ENCODE data around the gene TCP1.
A peak's percentile ranks its signal among the peaks of the same experiment; 100 is the strongest.
"Not testable (repeated sequence)": the region's sequence is repeated elsewhere in the genome, so short reads cannot be mapped to it uniquely, and the experiment has no call there.

Gene TCP1

GRCh38 chr6:159817951-159818739, 28.7 kb upstream of the TCP1 start:
- no peak for DNase-seq (ENCODE audit: insufficient read length, low spot score)
- FAIRE-seq: no peak

DNA sequence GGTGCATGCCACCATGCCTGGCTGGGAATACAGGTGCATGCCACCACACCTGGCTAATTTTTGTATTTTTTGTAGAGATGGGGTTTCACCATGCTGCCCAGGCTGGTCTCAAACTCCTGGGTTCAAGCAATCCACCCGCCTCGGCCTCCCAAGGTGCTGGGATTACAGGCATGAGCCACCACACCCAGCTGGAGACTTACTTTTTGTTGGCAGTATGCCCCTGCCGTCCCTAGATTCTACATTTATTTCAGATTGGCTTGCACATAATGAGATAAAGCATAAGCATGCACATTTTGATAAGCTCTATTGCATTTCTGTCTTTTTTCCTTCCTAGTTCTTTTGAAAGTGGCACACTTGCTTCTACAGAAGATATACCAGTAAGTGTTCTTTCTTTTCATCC, 27.4 kb upstream of the TCP1 start:
- FAIRE-seq; DNase-seq (ENCODE audit: insufficient read length, low spot score): not testable (repeated sequence)

DNA sequence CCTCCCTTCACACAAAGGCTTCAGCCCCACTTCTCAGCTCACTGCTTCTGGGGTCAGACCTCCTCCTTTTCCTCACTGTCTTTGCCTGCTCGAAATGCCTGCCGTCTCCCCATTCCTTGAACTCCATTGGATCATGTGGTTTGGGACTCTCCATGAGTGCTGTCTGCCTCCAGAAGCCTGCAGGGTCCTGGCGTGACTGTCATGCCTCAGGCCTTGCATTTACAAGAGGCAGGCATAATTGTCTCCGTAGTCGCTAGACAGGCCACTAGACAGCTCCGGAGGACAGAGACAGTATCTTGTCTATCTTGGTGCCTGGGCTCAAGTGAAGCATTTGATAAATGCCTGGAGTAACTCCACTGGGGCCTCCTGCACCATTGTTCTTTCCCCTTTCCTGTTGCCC, 26.0 kb upstream of the TCP1 start:
- FAIRE-seq: no peak
- no peak for DNase-seq (ENCODE audit: insufficient read length, low spot score)

DNA sequence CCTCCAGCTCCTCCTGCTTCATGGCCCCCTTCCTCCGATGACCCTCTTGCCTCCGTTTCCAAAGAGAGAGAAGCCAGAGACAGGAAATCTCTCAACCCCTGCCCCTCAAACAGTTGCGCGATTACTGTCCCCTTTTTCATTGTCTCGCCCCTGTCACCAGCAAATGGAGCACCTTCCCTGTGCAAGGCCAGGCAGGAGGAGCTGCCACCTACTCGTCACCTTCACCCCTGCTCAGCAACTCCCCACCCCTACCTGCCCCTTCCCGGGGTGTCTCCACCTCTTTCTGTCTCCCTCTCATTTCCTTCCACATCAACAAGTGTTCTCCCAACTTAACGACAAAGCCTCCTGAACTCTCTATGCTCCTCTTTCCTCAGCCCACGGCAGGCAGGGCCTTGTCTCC, 24.4 kb upstream of the TCP1 start:
- DNase-seq (ENCODE audit: insufficient read length, low spot score) (no peak), FAIRE-seq (no peak)

DNA sequence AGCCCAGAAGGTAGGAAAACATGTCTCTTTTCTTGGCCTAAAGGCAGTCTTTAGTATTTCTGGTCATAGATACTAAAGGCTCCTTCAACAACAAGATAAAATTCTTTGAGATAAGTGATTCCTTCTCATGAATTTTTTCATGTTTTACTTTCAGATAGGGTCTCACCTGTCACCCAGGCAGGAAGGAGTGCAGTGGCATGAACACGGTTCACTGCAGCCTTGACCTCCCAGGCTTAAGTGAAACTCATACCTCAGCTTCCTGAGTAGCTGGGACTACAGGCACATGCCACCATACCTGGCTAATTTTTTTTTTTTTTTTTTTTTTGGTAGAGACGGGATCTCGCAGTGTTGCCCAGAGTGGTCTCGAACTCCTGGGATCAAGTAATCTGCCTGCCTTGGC, 19.7 kb upstream of the TCP1 start:
- DNase-seq (ENCODE audit: insufficient read length, low spot score) (no peak), FAIRE-seq (no peak)

GRCh38 chr6:159808647-159809046, 19.2 kb upstream of the TCP1 start:
- FAIRE-seq (no peak), DNase-seq (ENCODE audit: insufficient read length, low spot score) (no peak)

- DNase-seq (ENCODE audit: insufficient read length, low spot score) (no peak), FAIRE-seq (no peak)
Measured at GRCh38 chr6:159807150-159807858, 17.9 kb upstream of the TCP1 start.

GRCh38 chr6:159806021-159806458, 16.6 kb upstream of the TCP1 start:
- DNase-seq (ENCODE audit: insufficient read length, low spot score) (no peak), FAIRE-seq (no peak)

- FAIRE-seq (no peak), DNase-seq (ENCODE audit: insufficient read length, low spot score) (no peak)
Measured at GRCh38 chr6:159805440-159806020, 16.1 kb upstream of the TCP1 start.

- DNase-seq (ENCODE audit: insufficient read length, low spot score) (no peak), FAIRE-seq (no peak)
Measured at GRCh38 chr6:159804504-159804903, 15.1 kb upstream of the TCP1 start.

- DNase-seq (ENCODE audit: insufficient read length, low spot score): no peak
- no peak for FAIRE-seq
Measured at GRCh38 chr6:159801935-159802334, 12.5 kb upstream of the TCP1 start.

DNA sequence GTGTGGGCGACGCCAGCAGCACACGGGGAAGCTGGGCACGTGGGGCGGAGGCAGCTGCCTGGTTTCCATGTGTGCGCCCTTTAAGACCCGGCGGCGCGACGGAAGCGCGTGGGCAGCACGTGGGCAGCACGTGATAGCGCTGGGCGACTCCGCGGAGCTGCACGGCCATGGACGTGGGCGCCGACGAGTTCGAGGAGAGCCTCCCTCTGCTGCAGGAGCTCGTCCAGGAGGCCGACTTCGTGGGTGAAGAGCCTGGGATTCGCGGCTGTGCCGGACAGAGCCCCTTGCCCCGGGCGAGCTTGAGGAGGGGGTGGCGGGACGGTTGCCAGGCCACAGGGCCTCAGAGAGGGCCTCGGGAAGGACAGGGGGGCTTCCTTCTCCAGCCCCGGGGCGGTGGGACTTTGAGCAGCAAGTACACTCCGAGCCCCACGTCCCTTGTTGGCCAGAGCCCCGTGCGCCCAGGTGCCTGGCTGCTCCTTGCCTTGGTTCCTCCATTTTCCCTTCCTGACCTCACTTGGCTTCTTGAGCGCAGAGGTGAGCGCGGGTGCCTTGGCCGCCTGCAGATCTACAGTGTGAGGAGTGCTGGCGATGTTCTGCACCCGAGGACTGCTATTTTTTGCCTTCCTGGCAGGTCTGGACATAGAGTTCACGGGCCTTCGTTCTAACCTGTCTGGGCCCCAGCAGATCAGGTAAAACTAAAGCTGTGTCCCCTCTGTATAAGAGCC, 10.9 kb upstream of the TCP1 start, which contains the start of gene PNLDC1:
Gene PNLDC1, plus strand, starts transcription at position 136 of the 725 bp plus-strand sequence. Its CDS starts 32 bp downstream, at position 168.
- DNase-seq (ENCODE audit: insufficient read length, low spot score) (no peak), FAIRE-seq (no peak)

DNA sequence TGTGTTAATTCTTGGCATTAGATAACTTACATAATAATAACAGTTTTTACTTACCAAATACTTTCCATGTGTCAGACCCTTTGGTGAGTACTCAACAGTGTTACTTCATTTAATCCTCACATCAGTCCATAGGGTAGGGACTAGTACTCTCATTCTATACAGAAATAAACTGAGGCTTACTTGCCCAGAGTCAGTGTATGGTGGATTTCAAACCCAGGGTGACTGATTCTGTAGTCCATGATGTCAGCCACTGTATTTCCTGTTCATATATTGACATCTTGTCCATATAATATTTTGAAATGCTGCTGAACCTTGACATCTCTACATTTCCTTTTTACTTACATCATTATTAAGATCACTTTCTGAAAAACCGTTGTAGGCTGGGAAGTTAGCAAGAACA, 8.2 kb upstream of the TCP1 start:
- no peak for FAIRE-seq
- no peak for DNase-seq (ENCODE audit: insufficient read length, low spot score)

GRCh38 chr6:159794976-159795375, 5.6 kb upstream of the TCP1 start:
- FAIRE-seq; DNase-seq (ENCODE audit: insufficient read length, low spot score): not testable (repeated sequence)

DNA sequence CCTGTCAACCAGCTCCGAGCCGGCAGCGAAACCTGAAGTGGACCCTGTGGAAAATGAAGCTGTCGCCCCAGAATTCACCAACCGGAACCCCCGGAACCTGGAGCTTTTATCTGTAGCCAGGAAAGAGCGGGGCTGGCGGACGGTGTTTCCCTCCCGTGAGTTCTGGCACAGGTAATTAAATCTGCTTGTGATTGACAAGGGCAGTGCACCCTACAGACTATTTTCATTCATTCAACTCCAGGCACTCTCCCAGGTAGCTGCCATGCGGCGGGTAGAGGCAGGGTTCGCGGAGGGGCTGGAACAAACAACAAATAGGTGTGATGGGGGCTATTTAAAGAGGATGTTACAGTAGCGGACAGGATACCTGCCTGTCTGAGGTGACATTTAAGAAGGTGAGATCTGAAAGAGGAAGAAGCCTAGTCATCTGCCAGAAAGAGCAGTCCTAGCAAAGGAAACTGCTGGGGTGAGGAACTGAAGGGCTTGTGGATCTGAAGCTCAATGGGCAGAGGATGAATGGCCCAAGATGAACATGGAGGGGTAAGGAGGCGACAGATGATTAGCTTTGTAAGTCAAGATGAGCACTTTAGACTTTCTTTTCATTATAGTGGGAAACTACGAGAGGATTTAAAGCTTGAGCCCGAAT, 1.7 kb upstream of the TCP1 start:
- DNase-seq (ENCODE audit: insufficient read length, low spot score) (no peak), FAIRE-seq (no peak)

- no peak for FAIRE-seq
- DNase-seq (ENCODE audit: insufficient read length, low spot score): peak; percentile 93
Measured at GRCh38 chr6:159790149-159790955, 950 bp upstream of the TCP1 start, which contains the start of gene MRPL18. TSS of gene MRPL18 (plus strand) at chr6:159790467. CDS start at chr6:159790588, 121 bp downstream.

DNA sequence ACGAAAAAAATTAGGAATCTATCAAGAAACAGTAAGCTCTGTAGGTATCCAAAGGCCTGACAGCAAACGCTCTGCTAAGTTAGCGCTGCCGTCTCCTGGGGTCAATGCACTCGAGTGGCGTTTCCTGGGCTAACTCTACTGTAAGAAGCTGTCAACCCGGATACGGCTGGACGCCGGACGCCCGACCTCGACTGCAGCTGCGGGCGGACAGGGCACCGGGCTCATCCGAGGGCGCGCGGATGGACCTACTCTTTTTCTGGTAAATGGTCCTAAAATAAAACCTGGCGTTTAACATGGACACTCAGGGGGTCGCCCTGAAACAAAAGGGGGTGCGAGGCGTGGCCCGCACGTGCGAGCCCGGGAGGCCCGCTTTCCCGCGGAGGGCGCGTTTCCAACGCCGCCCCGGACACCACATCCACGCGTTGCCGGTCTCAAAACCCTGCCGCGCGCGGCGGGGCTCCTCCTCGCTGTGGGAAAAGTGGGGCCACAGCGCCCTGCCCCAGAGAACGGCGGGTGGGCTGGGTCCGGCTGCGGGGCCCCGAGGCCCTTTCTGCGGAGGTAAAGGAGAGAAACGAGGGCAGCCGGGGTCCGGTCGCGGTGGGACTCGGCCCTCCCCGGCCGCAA, 537 bp downstream of the TCP1 start:
- FAIRE-seq: no peak

DNA sequence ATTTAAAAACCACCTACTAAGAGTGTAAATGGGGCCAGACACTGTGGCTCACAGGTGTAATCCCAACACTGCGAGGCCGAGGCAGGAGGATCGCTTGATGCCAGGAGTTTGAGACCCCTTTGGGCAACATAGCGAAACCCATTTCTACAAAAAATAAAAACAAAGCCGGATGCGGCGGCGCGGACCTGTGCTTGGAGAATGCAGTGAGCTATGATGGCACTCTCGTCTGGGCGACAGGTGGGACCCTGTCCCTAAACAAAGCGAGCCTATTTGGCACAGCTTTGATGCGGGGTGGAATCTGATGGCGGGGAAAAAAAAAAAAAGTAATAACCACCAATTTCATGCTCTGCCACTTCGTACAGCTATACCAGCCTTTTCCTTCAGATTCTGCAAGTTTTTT, 1.1 kb downstream of the TCP1 start:
- FAIRE-seq (no peak), DNase-seq (ENCODE audit: insufficient read length, low spot score) (no peak)

More for the DNA sequence above, 537 bp downstream of the TCP1 start:
- peak; percentile 24 for DNase-seq (ENCODE audit: insufficient read length, low spot score)

- FAIRE-seq (no peak), DNase-seq (ENCODE audit: insufficient read length, low spot score) (no peak)
Measured at GRCh38 chr6:159778542-159779103, 10.8 kb downstream of the TCP1 start.
